ENCODE results near the gene PALS1. TPM values are rescaled to one million over a fixed set of nuclear protein-coding genes. Genes with fewer than 3 reads are reported as not detected.
"Not testable (repeated sequence)": the region's sequence is repeated elsewhere in the genome, so short reads cannot be mapped to it uniquely, and the experiment has no call there.

The PALS1 gene
- polyA plus RNA-seq, 3 donors, result 118 to 160 (median 143) TPM

DNA sequence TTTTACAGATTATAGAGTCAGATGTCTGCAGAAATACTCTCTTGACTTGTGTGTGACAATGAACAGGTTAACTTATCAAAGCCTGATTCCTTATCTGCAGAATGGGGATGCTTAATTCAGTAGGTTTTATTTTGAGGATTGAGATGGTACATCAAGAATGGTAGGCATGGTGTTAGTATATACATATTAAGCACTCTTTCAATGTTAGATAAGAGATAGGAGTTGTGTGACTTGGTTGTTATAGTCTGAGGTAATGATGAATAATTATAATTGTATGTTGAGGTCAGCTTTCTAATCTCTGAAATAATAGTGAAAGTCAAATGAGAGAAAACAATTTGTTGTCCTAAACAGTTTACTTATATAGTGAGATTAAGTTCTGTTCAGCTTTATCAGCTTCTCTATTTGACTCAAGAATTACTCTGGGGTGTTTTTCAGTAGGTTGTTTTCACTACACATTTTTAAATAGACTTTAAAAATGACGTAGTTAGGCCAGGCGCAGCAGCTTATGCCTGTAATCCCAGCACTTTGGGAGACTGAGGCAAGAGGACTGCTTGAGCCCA is 11.9 kb downstream of the PALS1 start:
- DNase-seq (ENCODE audit: low read depth in 3 of 3, low spot score in 2 of 3), result no peak

DNA sequence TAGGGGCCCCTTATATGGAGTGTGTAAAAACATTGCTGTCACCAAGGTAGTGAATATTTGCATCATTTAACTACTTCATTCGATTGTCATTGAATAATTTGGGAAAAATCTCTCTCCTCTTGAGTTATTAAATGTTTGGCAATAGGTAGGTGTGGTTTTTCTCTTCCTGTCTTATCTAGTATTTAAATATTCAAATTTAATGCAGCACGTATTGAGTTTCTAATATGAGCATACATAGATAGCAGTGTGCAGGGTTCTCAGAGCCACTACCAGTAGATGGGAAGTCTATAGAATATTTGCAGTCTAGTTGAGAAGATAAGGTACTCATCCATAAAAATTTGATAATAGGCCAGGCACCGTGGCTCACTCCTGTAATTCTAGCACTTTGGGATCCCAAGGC is 16.7 kb downstream of the PALS1 start:
- no peak for DNase-seq (ENCODE audit: low read depth in 3 of 3, low spot score in 2 of 3)

DNA sequence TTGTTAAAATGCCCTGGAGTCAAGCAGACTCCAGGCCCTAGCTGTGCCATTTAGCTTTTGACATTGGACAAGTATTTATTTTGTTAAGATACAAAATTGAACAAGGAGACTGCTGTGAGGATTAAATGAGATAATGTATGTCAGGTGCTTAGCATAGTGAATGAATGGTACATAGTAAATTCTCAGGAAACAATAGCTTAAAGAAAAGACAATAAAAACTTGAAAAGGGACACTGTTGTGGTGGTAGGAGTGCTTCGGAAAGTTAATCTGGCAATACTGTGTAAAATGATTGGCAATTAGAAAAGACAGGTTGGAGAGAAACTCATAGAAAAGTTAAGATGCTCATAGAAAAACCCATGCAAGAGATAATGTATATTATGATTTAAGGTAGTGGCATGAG is 19.7 kb downstream of the PALS1 start:
- no peak for DNase-seq (ENCODE audit: low read depth in 3 of 3, low spot score in 2 of 3)

DNA sequence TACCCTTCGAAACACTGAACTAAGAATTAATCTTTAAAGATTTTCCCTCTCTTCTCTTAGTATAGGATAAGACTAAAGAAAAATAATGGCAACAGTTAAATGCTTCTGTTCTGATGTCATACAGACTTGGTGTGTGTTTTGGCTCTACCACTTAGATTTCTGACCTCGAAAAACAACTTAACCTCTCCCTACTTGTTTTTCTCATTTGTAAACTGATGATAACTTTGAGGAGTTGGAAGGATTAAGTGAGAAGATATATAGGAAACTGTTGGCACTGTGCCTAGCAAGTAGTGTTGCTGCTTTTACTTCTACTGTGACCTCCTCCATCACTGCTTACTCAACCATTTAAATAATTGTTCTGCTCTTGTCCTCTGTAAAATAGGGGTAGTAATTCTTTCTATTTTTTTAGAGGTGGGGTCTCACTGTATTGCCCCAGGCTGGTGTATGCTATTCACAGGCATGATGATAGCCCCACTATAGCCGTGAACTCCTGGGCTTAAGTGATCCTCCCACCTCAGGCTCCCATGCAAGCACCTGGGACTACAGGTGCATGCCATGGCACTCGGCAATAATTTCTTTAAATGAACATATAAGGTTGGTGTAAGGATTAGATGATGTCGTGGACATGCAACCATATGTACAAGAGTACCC is 22.4 kb downstream of the PALS1 start:
- no peak for DNase-seq (ENCODE audit: low read depth in 3 of 3, low spot score in 2 of 3)

DNA sequence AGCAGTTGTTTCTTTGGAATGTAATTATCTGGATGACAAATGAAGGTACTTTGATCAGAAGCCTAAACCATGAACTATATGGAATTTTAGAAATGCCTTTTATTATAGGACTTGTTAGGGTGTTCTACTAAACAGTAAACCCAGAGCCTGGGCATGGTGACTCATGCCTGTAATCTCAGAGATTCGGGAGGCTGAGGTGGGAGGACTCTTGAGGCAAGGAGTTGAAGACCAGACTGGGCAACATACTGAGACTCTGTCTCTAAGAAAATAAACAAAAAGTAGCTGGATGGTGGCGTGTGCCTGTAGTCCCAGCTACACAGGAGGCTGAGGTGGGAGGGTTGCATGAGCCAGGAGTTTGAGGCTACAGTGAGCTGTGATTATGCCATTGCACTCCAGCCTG is 23.9 kb downstream of the PALS1 start:
- DNase-seq (ENCODE audit: low read depth in 3 of 3, low spot score in 2 of 3), result no peak

DNA sequence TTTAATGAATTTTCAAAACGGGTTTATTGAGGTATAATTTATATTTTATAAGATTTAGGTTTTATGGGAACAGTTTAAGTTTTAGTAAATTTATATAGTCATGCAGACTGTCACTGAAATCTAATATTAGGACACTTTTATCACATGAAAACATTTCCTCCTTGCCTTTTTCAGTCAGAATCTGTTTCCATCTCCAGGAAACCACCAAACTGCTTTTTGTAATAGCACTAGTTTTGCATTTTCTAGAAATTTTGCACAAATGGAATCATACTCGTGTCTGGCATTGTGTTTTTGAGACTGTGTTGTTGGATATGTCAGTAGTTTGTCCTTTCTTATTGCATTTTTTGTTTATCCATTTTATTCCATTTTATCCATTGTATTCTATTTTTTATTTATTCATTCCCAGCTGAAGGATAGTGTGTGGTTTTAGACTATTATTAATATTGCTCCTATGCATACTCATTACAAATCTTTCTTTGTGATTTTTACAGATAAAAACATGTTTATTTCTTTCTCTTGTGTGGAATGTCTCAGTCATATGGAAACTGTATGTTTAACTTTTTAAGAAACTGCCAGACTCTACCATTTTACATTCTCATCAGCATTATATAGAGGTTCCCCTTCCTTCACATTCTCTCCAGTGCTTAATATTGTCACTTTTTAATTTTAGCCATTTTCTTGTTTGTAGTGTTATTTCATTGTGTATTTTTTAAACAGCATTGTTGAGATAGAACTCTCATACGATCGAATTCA is 26.5 kb downstream of the PALS1 start:
- DNase-seq (ENCODE audit: low read depth in 3 of 3, low spot score in 2 of 3), result no peak

DNA sequence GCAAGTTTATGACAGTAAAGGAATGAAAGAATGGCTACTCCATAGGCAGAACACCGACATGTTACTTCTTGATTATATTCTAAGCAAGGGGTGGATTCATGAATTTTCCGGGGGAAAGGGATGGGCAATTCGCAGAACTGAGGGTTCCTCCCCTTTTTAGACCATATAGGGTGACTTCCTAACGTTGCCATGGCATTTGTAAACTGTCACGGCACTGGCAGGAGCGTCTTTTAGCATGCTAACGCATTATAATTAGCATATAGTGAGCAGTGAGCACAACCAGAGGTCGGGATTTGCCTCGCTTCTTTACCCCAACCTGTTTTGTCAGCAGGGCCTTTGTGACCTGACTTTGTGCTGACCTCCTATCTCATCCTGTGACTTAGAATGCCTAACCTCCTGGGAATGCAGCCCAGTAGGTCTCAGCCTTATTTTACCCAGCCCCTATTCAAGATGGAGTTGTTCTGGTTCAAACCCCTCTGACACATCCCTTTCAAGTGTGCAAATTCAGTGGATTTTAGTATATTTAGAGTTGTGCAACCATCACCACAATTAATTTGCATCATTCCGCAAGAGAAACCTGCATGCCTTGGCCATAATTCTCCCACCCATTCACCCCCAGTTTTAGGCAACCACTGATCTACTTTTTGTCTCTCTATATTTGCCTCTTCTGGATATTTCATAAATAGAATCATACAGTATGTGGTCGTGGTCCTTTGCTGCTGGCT is 27.4 kb downstream of the PALS1 start:
- no peak for DNase-seq (ENCODE audit: low read depth in 3 of 3, low spot score in 2 of 3)

DNA sequence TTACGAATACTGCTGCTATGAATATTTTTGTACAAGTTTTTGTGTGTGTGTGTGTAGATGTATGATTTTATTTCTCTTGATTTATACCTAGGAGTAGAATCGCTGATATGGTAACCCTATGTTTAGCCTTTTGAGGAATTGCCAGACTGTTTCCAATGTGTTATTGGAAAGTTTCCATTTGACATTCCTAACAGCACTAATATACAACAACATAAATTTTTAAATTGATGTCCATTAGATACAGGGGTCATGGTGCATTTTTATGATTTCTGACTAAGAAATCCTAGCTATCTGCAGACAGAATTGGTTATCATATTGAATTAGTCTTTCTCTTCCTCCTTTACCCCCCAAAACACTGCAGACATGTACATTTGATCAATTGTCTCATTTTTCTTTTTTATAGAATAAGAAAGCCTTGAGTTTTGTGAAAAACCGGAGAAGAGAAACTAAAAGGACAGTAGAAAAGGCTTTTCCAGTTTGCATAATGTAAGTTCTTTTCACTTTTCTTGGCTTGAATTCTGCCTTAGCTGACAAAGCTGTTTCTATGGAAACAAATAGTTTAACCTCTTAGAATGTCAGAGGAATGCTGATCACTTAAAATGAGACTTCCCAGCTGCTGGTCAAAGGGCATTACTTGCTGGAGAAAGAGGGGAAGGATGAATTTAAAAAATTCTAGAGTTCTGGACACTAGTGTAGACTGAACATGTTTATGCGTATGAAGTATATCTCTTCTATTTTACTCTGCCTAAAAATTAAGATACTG is 28.2 kb downstream of the PALS1 start:
- DNase-seq (ENCODE audit: low read depth in 3 of 3, low spot score in 2 of 3), result peak; percentile 70 to 79 (median 77)

DNA sequence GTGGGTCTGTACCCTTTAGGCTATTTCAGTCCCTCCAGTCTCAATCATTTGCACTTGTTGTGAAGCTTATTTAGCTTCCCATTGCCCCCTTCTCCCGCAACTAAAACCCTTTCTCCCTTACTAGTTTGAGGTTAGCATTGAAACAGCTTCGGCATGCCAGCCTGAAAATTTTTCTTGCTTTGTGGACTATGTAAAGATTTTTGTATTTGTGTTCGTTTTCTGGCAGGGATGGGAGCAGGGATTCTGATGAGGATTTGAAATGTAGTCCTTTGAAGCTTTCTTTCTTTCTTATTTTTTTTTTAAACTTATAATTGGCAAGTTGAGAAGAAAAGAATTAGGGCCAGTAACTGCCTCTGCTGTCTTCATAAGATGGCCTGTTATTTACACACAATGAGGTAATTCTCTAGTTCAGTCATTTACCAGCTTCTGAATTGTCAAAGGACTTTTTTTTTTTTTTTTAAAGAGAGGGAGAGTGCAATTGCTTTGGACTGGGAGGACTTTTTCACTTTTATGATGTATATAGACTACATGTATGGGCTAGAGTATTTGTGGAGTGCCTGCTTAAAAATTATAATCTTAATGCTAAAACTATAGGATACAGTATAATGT is 29.0 kb downstream of the PALS1 start:
- DNase-seq (ENCODE audit: low read depth in 3 of 3, low spot score in 2 of 3), result no peak

DNA sequence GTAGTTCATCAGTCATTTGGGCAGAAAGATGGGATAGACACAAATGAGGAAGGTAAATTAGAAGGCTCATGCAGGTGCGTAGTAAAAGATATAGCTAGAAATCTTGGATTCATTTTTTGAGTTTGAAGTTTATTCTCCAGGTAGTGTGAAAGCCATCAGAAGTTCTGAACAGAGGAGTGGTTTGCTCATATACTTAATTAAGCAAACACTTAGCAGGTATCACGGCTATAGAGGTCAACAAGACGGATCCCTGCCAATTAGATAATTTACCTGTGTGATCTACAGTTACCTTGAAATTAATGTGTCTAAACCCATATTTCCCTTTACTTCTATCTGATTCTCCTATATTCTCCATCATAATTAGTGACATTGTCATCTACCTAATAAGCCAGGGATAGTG is 29.7 kb downstream of the PALS1 start:
- DNase-seq (ENCODE audit: low read depth in 3 of 3, low spot score in 2 of 3), result no peak

DNA sequence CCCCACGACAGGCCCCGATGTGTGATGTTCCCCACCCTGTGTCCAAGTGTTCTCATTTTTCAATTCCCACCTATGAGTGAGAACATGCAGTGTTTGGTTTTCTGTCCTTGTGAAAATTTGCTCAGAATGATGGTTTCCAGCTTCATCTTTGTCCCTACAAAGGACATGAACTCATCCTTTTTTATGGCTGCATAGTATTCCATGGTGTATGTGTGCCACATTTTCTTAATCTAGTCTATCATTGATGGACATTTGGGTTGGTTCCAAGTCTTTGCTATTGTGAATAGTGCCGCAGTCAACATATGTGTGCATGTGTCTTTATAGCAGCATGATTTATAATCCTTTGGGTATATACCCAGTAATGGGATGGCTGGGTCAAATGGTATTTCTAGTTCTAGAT is 32.0 kb downstream of the PALS1 start:
- not testable (repeated sequence) for DNase-seq (ENCODE audit: low read depth in 3 of 3, low spot score in 2 of 3)

DNA sequence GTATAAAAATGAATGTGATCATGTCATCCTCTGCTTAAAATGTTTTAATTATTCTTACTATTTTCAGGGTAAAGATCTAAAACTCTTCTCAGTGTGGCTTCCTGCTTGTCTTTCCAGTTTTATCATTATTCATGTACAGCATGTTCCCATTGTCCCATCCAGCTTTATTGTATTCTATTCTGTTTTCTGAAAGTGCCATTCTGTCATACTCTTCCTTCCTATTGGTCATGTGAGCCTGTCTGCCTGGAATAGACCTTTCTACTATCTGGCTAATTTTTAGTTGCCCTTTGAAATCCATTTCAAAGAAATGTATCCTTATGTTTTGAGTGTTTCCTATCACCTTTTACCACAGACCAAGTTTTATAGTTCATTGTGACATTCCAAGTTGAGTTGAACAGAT is 34.9 kb downstream of the PALS1 start:
- DNase-seq (ENCODE audit: low read depth in 3 of 3, low spot score in 2 of 3), result no peak

DNA sequence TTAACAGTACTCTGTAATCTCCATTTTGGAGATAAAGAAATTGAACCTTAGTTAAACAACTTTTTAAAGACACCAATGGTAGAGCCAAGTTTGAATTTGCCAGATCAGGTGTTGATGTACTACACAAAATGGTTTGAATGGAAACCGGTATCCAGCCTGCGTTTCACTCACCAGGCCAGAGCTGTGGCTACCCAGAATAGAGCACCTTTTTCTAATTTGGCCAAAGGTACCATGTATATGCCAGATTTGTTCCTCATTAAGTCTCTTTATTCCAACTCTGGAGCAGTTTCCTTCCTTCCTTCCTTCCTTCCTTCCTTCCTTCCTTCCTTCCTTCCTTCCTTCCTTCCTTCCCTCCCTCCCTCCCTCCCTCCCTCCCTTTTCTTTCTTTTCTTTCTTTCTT is 39.3 kb downstream of the PALS1 start:
- no peak for DNase-seq (ENCODE audit: low read depth in 3 of 3, low spot score in 2 of 3)

DNA sequence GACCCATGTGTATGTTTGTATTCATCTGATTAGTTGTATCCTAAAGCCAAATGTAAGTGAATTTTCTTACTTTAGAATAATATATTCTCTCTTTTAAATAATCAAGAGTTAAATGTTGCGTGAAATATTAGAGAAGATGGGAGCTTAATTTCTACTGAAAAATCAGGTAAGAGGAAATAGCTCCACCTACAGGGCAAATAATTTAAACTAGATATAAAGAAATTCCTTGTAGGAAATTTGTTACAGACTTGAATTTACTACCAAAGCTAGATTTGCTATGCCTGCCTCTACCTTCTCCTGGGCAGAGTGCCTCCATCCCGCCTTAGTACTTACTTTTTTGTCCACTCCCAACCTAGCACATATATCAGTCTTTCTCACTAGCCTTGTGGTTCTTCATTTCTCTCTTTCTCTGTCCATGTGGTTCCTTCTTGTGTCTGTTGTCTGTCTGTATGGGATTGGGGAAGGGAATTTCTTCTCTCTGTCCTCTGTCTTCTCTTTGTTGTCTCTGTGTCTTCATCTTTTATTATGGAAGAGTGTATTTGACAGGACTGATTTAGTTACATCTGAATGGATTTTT is 44.7 kb downstream of the PALS1 start:
- DNase-seq (ENCODE audit: low read depth in 3 of 3, low spot score in 2 of 3), result no peak

Other genes with a start within 250 kb of the PALS1 start
- under 1 TPM; 0.40 to 0.82 (median 0.64) TPM for gene GARIN2, start 52.0 kb upstream of the PALS1 start, polyA plus RNA-seq (ENCODE audit: insufficient read length in 3 of 3)
- 100 to 1,000 TPM; 178 to 187 (median 179) TPM for gene ATP6V1D, start 118.4 kb downstream of the PALS1 start, polyA plus RNA-seq (ENCODE audit: insufficient read length in 3 of 3)
- 100 to 1,000 TPM; 110 to 115 (median 113) TPM for gene EIF2S1, start 118.9 kb downstream of the PALS1 start, polyA plus RNA-seq (ENCODE audit: insufficient read length in 3 of 3)
- gene PLEK2, start 170.7 kb downstream of the PALS1 start, polyA plus RNA-seq (ENCODE audit: insufficient read length in 3 of 3), result 1 to 10 TPM; 1.9 to 2.4 (median 2.0) TPM
- gene TMEM229B, start 247.3 kb downstream of the PALS1 start, polyA plus RNA-seq (ENCODE audit: insufficient read length in 3 of 3), result 1 to 10 TPM; 2.6 to 3.4 (median 3.0) TPM